Muscle of leg (tissue), 11 donors: ENCODE results near the gene MOV10. TPM values are rescaled to one million over a fixed set of nuclear protein-coding genes. Genes with fewer than 3 reads are reported as not detected.

Experiments
- DNase-seq: peaks from one replicate; pipeline ENCODE4 v3.0.0; 2013
- H3K27ac ChIP-seq: one replicate; pipeline ENCODE4 v1.5.1; 2013; ENCODE audit warnings: mild to moderate bottlenecking, low read length, control low read depth
- H3K27me3 ChIP-seq: one replicate; pipeline ENCODE4 v1.6.1; 2013; ENCODE audit warnings: low read length; ENCODE audit not compliant: control insufficient read depth, insufficient read depth
- H3K36me3 ChIP-seq: one replicate; pipeline ENCODE4 v1.6.1; 2013; ENCODE audit warnings: low read length; ENCODE audit not compliant: control insufficient read depth, insufficient read depth
- H3K4me1 ChIP-seq: one replicate; pipeline ENCODE4 v1.6.1; 2013; ENCODE audit warnings: low read length; ENCODE audit not compliant: control insufficient read depth, insufficient read depth
- H3K4me3 ChIP-seq: one replicate; pipeline ENCODE4 v1.5.1; 2013; ENCODE audit warnings: low read length, control low read depth
- H3K9me3 ChIP-seq: replicated peaks from 2 replicates; pipeline ENCODE4 v1.6.1; 2013; ENCODE audit warnings: low read depth, low read length; ENCODE audit not compliant: control insufficient read depth
- WGBS: methylation state at CpG from one replicate; pipeline ENCODE4 v1.1.5; 2013; ENCODE audit warnings: missing lambda C conversion rate; ENCODE audit not compliant: insufficient coverage; 5-methylcytosine and 5-hydroxymethylcytosine counted together
- polyA plus RNA-seq, 8 donors: library from polyadenylated mRNA; unstranded; fragments of 120-200 nt; gene quantifications; one replicate each; pipeline versions ENCODE4 v1.2.1 to v1.2.3, GENCODE V29; 2013; ENCODE audit warnings: inconsistent platforms in 1 of 8, low replicate concordance in 1 of 8; ENCODE audit not compliant: insufficient read length in 8 of 8, insufficient read depth in 1 of 8
- total RNA-seq: library from RNA; stranded (reverse); fragments of 120-200 nt; gene quantifications from one replicate; pipeline ENCODE4 v1.2.4, GENCODE V29; 2013

MOV10 gene
- total and polyA plus RNA-seq, 9 donors, result 35.6 to 70.1 (median 50.1) TPM

DNA sequence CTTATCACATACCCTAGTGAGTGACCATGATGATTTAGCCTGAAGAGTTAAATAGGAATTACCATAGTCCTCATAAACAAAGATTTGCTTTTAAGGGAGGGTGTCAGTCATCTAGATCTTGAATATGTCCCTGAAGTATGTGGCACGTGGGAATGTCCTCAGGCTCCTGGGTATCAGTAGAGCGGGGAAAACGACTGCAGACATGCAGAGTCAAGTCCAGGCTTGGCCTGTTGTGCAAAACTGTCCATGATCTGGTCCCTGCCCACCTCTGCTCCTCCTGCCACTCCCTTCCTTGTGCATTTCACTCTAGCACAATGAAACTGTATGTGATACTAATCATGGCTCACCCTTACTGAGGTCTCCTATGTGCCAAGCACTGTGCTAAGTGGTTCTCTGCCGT, 12.9 kb downstream of the MOV10 start:
- Histone ChIP-seq H3K27ac (peak overlapping the region; percentile 42), H3K36me3 (peaks cover 34% of the 10 kb centered on the region), H3K4me1 (peaks cover 28% of the 10 kb centered on the region), H3K9me3 (no peaks in the 10 kb centered on the region), H3K4me3 (no peak overlapping the region), H3K27me3 (no peaks in the 10 kb centered on the region)
- no peak for DNase-seq
- WGBS, result 93% methylated on average over 3 of the region's 4 CpGs

DNA sequence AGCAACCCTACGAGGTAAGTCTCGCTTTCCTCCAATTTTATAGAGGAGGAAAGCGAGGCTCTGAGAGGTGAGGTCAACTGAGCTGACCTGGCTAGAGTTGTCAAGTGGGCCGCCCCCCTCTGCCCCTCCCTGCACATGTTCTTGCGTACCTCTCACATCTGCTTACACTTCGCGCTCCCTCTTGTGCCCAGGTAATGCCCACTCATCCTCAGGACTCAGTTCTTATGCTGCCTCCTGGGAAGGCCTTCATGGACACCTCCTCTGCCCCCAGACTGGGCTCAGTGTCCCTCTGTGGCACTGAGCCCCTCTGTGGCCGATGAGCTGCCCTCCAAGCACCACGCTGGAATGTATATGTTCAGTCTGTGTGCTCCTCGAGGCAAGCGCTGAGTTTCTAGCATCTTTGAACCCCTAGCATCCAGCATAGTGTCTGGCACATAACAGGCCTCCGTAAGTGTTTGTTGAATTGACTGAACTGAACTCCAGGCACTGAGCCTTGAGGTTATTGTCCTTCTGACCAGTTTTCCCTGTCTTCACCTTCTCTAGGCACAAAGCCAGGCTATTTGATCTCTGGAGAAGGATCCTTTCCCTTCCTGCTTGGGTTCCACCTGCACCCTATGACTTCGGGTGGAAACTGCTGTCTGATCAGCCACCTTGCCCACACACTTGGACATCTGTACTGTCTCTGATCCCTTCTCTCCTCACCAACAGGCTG, 13.5 kb downstream of the MOV10 start:
- Histone ChIP-seq H3K4me1 (peaks cover 28% of the 10 kb centered on the region), H3K27me3 (no peaks in the 10 kb centered on the region), H3K9me3 (no peaks in the 10 kb centered on the region), H3K4me3 (no peak overlapping the region), H3K36me3 (peaks cover 40% of the 10 kb centered on the region), H3K27ac (peak overlapping the region; percentile 90)
- 77% methylated on average over 5 of the region's 13 CpGs for WGBS
- no peak for DNase-seq

DNA sequence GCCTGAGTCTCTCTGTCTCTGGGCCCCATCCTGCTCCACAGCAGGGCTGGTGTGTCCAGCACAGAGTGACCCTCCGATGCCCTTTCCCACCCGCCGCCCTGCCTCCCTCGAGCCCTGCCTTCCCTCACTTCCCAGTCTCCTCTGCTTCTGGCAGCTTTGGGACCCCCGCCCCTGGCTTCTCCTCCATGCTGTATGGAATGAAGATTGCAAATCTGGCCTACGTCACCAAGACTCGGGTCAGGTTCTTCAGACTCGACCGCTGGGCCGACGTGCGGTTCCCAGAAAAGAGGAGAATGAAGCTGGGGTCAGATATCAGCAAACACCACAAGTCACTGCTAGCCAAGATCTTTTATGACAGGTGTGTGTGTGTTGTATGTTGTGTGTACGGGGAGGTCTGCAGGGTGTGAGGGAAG, 14.3 kb downstream of the MOV10 start:
- Histone ChIP-seq H3K9me3 (no peaks in the 10 kb centered on the region), H3K4me1 (peaks cover 28% of the 10 kb centered on the region), H3K36me3 (peaks cover 48% of the 10 kb centered on the region), H3K4me3 (no peak overlapping the region), H3K27ac (peak overlapping the region; percentile 90), H3K27me3 (no peaks in the 10 kb centered on the region)
- WGBS, result 40% methylated on average over 2 of the region's 13 CpGs
- peak; percentile 90 for DNase-seq

DNA sequence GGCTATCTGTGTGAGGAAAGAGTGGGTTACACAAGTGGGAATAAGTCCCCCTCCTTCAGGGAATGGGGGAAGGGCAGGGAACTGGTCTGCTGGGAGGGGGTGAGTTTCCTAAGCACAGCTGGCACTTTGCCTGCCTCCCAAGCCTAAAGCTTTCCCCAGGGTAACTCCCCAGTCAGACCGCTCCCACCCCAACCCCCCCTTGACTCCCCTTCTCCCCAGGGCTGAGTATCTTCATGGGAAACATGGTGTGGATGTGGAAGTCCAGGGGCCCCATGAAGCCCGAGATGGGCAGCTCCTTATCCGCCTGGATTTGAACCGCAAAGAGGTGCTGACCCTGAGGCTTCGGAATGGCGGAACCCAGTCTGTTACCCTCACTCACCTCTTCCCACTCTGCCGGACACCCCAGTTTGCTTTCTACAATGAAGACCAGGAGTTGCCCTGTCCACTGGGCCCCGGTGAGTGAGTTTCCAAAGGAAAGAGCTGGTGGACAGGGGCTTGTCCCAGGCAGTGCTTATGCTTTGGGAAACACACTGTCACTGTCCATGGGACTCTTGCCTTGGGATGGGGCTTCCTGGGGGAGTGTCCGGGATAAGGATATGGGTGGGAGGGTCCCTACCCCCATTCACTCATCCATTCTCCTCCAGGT, 14.9 kb downstream of the MOV10 start:
- Histone ChIP-seq H3K9me3 (no peaks in the 10 kb centered on the region), H3K4me3 (no peak overlapping the region), H3K27ac (peak overlapping the region; percentile 90), H3K36me3 (peaks cover 53% of the 10 kb centered on the region), H3K4me1 (peaks cover 32% of the 10 kb centered on the region), H3K27me3 (no peaks in the 10 kb centered on the region)
- no peak for DNase-seq
- 92% methylated on average over 5 of the region's 9 CpGs for WGBS

DNA sequence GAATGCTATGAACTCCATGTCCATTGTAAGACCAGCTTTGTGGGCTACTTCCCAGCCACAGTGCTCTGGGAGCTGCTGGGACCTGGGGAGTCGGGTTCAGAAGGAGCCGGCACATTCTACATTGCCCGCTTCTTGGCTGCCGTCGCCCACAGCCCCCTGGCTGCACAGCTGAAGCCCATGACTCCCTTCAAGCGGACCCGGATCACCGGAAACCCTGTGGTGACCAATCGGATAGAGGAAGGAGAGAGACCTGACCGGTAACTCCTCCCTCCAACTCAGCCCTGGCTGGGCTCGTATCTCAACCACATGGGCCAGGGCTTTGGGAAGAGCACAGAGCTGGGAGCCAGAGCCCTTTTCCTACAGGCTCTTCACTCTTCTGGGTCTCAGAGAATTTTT, 15.4 kb downstream of the MOV10 start:
- no peaks in the 10 kb centered on the region for H3K27me3 ChIP-seq
- H3K27ac ChIP-seq, result peak overlapping the region; percentile 90
- H3K36me3 ChIP-seq, result peaks cover 58% of the 10 kb centered on the region
- DNase-seq, result no peak
- no peak overlapping the region for H3K4me3 ChIP-seq
- 90% methylated on average over 9 of the region's 11 CpGs for WGBS
- peaks cover 34% of the 10 kb centered on the region for H3K4me1 ChIP-seq
- no peaks in the 10 kb centered on the region for H3K9me3 ChIP-seq

DNA sequence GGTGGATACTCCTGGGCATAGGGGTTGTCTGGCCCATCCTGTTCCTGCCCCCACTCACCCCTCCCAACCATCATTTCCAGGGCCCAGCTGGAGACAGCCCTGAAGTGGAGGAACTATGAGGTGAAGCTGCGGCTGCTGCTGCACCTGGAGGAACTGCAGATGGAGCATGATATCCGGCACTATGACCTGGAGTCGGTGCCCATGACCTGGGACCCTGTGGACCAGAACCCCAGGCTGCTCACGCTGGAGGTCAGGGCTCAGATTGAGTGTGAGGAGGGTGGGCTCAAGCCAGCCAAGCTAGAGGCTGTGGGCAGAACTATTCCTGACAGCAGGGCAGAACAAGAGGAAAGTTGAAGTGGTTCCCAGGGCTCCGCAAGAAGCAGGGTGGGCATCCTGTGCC, 18.2 kb downstream of the MOV10 start:
- H3K36me3 ChIP-seq, result peaks cover 77% of the 10 kb centered on the region
- H3K27me3 ChIP-seq, result no peaks in the 10 kb centered on the region
- no peak for DNase-seq
- H3K4me3 ChIP-seq, result no peak overlapping the region
- H3K27ac ChIP-seq, result no peak overlapping the region
- no peaks in the 10 kb centered on the region for H3K9me3 ChIP-seq
- WGBS, result 97% methylated on average over 4 of the region's 5 CpGs
- peaks cover 28% of the 10 kb centered on the region for H3K4me1 ChIP-seq

DNA sequence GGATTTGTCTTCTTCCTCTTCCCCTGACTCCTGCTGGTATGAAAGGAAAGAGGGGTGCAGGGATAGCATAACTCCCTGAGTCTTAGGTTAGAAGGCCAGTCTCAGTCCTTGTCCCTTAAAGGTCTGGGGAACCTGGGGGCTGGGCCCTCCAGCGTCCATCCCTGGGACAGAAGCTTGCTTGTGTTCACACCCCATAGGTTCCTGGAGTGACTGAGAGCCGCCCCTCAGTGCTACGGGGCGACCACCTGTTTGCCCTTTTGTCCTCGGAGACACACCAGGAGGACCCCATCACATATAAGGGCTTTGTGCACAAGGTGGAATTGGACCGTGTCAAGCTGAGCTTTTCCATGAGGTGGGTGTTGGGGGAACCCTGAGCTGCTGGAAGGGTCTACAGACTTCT, 19.4 kb downstream of the MOV10 start:
- Histone ChIP-seq H3K27me3 (no peaks in the 10 kb centered on the region), H3K36me3 (peaks cover 83% of the 10 kb centered on the region), H3K9me3 (no peaks in the 10 kb centered on the region), H3K4me1 (peaks cover 28% of the 10 kb centered on the region), H3K27ac (no peak overlapping the region), H3K4me3 (no peak overlapping the region)
- DNase-seq, result no peak
- WGBS, result 91% methylated on average over 4 of the region's 6 CpGs

DNA sequence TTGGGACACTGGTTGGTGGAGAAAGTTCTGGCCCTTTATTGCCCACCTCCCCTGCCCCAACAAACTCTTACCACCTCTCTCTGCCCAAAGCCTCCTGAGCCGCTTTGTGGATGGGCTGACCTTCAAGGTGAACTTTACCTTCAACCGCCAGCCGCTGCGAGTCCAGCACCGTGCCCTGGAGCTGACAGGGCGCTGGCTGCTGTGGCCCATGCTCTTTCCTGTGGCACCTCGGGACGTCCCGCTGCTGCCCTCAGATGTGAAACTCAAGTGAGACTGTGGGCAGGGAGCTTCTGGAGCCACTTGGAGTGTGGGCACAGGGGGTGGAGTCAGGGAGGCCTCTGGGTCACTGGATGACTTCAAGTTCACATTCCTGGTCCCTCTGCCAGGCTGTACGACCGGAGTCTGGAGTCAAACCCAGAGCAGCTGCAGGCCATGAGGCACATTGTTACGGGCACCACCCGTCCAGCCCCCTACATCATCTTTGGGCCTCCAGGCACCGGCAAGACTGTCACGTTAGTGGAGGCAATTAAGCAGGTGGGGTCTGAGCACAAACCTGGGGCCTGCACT, 20.0 kb downstream of the MOV10 start:
- peak overlapping the region; percentile 37 for H3K27ac ChIP-seq
- peaks cover 28% of the 10 kb centered on the region for H3K4me1 ChIP-seq
- no peaks in the 10 kb centered on the region for H3K9me3 ChIP-seq
- WGBS, result 90% methylated on average over 15 of the region's 15 CpGs
- peaks cover 87% of the 10 kb centered on the region for H3K36me3 ChIP-seq
- no peaks in the 10 kb centered on the region for H3K27me3 ChIP-seq
- no peak overlapping the region for H3K4me3 ChIP-seq
- no peak for DNase-seq

DNA sequence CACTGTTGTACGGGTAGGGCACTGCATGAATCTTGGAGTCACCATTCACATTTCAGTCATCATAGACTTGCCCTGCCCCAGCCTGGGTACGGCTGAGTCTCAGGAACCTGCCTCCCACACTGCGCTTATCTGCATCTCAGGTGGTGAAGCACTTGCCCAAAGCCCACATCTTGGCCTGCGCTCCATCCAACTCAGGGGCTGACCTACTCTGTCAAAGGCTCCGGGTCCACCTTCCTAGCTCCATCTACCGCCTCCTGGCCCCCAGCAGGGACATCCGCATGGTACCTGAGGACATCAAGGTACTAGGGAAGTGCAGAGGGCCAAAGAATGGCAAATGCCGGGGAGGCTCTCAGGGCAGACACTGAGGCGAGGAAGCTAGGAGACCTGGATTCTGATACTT, 20.8 kb downstream of the MOV10 start:
- peaks cover 31% of the 10 kb centered on the region for H3K4me1 ChIP-seq
- no peak for DNase-seq
- no peak overlapping the region for H3K4me3 ChIP-seq
- H3K27ac ChIP-seq, result no peak overlapping the region
- H3K9me3 ChIP-seq, result no peaks in the 10 kb centered on the region
- 96% methylated on average over 9 of the region's 9 CpGs for WGBS
- peaks cover 88% of the 10 kb centered on the region for H3K36me3 ChIP-seq
- no peaks in the 10 kb centered on the region for H3K27me3 ChIP-seq

DNA sequence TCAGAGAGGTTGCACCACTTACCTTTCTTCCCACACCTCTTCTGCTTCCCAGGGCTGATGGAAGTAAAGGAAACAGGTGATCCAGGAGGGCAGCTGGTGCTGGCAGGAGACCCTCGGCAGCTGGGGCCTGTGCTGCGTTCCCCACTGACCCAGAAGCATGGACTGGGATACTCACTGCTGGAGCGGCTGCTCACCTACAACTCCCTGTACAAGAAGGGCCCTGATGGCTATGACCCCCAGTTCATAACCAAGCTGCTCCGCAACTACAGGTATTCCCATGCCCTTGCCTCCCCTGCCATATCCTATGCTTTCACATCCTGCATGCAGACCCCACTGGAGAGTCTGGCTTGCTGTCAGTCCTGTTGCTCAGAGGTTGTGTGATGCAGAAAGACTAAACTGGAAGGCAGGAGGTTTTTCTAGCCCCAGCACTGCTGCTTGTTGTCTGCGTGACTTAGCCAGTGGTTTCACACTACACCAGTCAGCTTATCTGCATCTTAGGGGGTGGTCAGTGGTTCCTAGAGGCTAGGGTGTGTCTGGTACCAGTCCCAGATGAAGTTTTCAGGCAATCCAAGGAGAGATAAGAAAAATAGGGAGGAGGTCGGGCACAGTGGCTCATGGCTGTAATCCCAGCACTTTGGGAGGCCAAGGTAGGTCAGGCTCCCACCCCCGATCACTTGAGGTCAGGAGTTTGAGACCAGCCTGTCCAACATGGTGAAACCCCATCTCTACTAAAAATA, 22.3 kb downstream of the MOV10 start:
- no peak for DNase-seq
- no peak overlapping the region for H3K27ac ChIP-seq
- H3K4me3 ChIP-seq, result no peak overlapping the region
- no peaks in the 10 kb centered on the region for H3K9me3 ChIP-seq
- peaks cover 94% of the 10 kb centered on the region for H3K36me3 ChIP-seq
- peaks cover 46% of the 10 kb centered on the region for H3K4me1 ChIP-seq
- no peaks in the 10 kb centered on the region for H3K27me3 ChIP-seq
- WGBS, result 94% methylated on average over 2 of the region's 7 CpGs
